ENCODE measurements around the gene ABCC9. TPM values are rescaled to one million over a fixed set of nuclear protein-coding genes. Genes with fewer than 3 reads are reported as not detected.
"Not testable (repeated sequence)": the region's sequence is repeated elsewhere in the genome, so short reads cannot be mapped to it uniquely, and the experiment has no call there.

ABCC9 gene
- polyA plus RNA-seq, 3 donors: 2.4 to 17.1 (median 11.7) TPM

DNA sequence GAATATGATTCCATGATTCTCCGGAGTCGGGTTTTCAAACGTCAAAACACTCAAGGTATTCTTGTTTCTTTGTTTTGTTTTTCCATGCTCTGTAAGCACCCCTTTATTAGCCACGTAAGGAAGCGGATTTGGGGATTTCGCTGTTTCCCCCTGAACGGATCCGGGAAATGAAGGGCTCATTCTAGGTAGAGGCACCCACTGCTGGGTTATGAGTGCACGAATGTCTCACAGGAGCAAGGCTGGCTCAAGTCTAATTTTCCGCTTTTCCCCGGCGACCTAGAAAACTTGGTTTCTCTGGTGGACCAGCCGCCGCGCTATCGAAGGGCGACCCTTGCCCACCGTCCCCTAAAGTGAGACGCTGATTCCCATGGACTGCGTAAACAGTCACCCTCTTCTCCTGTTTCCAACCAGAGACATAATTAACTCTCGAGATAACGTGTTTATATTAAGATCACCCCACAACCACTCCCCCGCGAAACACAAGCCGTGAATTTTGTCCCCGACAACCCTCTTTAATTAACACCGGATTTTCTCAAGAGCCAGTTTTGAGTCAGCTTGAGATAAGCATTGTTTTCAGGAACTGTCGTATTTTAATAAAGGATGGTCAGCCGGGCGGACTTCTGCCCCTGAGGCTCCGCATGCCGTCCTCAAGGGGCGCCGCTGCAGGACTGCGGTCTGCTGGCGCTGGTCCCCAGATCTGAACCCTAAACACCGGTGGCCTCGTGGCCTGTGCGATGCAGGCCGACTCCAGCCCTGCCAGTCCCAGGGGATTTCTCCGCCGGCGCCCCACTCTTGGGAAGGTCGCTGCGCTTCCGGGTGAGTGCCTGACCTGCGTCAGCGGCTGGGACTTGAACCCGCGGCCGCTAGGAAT is 515 bp upstream of the ABCC9 start:
- 2 to 3% (median 3%) methylated on average over 51 of the region's 51 CpGs for WGBS, 3 donors
- H3K27ac ChIP-seq (ENCODE audit: low read depth, low read length): no peak overlapping the region

DNA sequence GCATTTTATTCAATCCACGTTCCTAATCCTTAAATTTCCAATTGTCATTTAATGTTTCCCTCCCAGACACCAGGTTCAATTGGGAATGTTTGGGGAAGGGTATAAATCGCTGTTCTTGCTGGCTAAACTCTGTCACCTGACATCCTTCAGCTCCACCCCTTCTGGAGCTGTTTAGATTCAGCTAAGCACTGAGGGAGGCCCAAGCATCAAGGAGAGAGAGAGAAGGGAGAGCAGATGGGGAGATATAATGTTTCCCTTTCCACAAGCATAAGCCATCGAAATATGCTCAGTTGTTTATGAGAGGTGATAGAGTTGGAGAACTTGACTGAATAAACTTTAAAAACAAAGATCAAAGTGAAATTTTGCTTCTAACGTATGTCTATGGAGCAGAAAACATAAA is 1.8 kb downstream of the ABCC9 start:
- WGBS, 3 donors: 67 to 78% (median 70%) methylated on average over 4 of the region's 4 CpGs
- no peak overlapping the region for H3K27ac ChIP-seq (ENCODE audit: low read depth, low read length)

DNA sequence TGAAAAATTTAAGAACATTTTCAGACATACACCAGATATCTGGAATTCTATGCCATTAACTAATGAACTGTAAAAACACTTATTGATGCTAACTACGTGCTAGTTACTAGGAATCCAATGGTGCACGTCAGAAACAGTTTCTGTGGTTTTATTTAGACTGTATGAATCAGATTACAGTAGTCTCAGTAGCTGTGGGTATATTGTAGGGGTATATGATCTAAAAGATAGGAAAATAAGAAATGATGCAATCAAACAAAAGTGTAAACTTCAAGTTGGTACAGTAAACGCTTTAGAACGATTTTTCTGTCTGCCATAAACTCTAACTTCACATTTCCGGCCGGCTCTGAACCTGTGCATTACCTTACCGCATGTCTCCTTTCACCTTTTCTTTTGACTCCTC is 2.3 kb downstream of the ABCC9 start:
- 71 to 92% (median 81%) methylated on average over 7 of the region's 7 CpGs for WGBS, 3 donors

GRCh38 chr12:21934173-21934572 is 7.1 kb downstream of the ABCC9 start:
- WGBS, 3 donors: 87 to 92% (median 91%) methylated on average over 1 of the region's 1 CpG
- H3K27ac ChIP-seq (ENCODE audit: low read depth, low read length): no peak overlapping the region

More for the DNA sequence above, 2.3 kb downstream of the ABCC9 start:
- H3K27ac ChIP-seq (ENCODE audit: low read depth, low read length): no peak overlapping the region

- H3K27ac ChIP-seq (ENCODE audit: low read depth, low read length): no peak overlapping the region
- WGBS, 3 donors: 86 to 91% (median 89%) methylated on average over 4 of the region's 4 CpGs
Measured at GRCh38 chr12:21933656-21934055, 7.6 kb downstream of the ABCC9 start.

GRCh38 chr12:21929972-21930371 is 11.3 kb downstream of the ABCC9 start:
- not testable (repeated sequence) for H3K27ac ChIP-seq (ENCODE audit: low read depth, low read length)
- WGBS, 3 donors: 90 to 97% (median 97%) methylated on average over 1 of the region's 1 CpG

- 92 to 97% (median 93%) methylated on average over 3 of the region's 3 CpGs for WGBS, 3 donors
Measured at GRCh38 chr12:21925296-21925913, 15.8 kb downstream of the ABCC9 start.

GRCh38 chr12:21921436-21921835 is 19.8 kb downstream of the ABCC9 start:
- WGBS, 3 donors: 66 to 84% (median 72%) methylated on average over 1 of the region's 1 CpG
- H3K27ac ChIP-seq (ENCODE audit: low read depth, low read length): no peak overlapping the region

More at GRCh38 chr12:21925296-21925913, 15.8 kb downstream of the ABCC9 start:
- H3K27ac ChIP-seq (ENCODE audit: low read depth, low read length): no peak overlapping the region

GRCh38 chr12:21918456-21918855 is 22.8 kb downstream of the ABCC9 start:
- 57 to 87% (median 84%) methylated on average over 3 of the region's 3 CpGs for WGBS, 3 donors
- H3K27ac ChIP-seq (ENCODE audit: low read depth, low read length): no peak overlapping the region

DNA sequence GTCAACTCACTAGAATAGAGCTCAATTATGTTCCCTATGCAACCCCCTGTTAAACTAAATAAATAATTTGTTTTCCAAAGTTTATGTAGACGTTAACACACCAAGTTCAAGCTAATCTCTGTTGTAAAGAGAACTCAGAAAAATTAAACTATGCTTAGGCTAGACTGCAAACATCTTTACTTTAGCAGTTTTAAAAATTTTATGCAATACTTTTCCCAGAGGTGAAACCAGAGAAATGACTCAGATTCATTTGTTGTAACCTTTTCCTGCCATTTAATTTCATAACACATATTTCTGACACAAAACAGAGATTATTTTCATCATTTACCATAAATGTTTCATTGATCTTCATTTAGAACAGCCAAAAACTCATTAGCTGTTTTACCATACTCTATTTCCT is 27.4 kb downstream of the ABCC9 start:
- H3K27ac ChIP-seq (ENCODE audit: low read depth, low read length): no peak overlapping the region
- 54 to 63% (median 55%) methylated on average over 1 of the region's 1 CpG for WGBS, 3 donors

DNA sequence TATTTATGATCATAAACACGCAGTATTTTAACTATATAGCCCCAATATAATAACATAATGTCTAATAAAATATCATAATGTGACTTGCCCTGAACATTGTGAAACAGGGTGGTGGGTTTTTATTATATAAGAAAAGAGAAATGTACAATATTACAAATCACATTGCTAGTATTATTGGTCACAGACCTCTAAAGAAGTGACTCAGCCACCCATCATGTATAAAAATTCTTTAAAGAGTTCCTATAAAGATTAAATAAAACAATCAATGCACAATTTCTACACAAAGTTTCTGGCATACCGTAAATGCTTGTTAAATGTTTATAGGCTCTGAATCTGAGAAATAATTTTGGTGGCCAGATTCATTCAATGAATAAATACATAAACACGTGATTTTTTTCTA is 28.9 kb downstream of the ABCC9 start:
- H3K27ac ChIP-seq (ENCODE audit: low read depth, low read length): no peak overlapping the region
- WGBS, 3 donors: 82 to 84% (median 83%) methylated on average over 3 of the region's 3 CpGs

DNA sequence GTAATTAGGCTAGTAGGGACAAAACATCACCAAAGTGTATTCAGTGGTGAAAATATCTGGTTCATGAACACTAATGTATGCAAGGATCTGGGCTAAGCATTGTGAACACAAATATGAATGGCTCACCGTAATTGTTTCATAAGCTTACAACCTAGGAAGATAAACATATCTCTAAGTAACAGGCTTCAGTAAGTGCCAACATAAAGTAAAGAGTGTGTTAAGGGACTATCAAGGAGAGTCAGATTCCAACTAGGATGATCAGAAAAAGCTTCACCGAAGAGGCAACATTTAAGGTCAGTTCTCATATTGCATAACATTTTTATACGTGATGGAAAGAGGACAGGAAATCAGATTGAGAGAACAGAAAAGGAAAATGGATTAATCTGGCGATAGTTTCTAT is 29.4 kb downstream of the ABCC9 start:
- no peak overlapping the region for H3K27ac ChIP-seq (ENCODE audit: low read depth, low read length)
- WGBS, 3 donors: 70 to 81% (median 81%) methylated on average over 4 of the region's 4 CpGs

DNA sequence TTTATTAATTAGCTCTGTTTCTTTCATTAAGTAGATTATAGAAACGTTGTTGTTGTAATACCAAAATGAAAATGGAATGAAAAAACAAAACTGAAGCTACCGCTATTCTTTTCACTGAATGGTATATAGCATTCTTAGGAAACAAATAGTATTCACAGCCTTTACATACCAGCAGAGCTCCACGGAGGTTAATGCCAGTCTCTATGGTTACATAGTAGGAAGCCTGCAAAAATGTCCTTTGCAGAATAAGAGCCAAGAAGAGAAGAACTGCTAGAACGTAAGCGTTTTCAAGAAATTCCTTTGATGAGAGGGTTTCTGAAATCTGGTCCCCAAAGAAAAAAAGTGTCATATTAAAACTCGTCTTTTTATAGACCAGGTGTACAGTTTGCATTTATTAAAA is 30.6 kb downstream of the ABCC9 start:
- H3K27ac ChIP-seq (ENCODE audit: low read depth, low read length): no peak overlapping the region
- 70 to 74% (median 71%) methylated on average over 6 of the region's 6 CpGs for WGBS, 3 donors

GRCh38 chr12:21907948-21908837 is 33.0 kb downstream of the ABCC9 start:
- no peak overlapping the region for H3K27ac ChIP-seq (ENCODE audit: low read depth, low read length)
- WGBS, 3 donors: 79 to 88% (median 81%) methylated on average over 6 of the region's 6 CpGs

GRCh38 chr12:21906919-21907493 is 34.2 kb downstream of the ABCC9 start:
- H3K27ac ChIP-seq (ENCODE audit: low read depth, low read length): no peak overlapping the region
- 83 to 89% (median 89%) methylated on average over 5 of the region's 5 CpGs for WGBS, 3 donors

GRCh38 chr12:21899532-21899931 is 41.7 kb downstream of the ABCC9 start:
- H3K27ac ChIP-seq (ENCODE audit: low read depth, low read length): not testable (repeated sequence)
- WGBS, 3 donors: 77 to 84% (median 82%) methylated on average over 9 of the region's 9 CpGs

DNA sequence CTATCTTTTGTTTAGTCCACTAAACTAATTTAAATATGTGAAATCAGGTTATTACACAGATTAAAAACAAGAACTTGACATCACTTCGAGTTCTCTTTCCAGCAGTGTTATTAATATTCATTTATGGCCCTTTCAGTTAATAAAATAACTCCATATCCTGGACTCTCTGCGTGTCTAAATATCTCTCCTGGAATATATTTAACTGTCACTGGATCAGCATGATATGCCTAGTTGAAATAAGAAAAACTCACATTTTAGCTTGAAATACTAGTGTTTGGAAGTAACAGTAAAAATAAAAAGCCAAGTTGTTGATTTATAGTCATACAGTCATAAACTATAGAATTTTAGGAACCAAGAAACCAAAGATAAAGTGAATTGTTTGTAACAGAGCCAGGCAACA is 45.6 kb downstream of the ABCC9 start:
- WGBS, 3 donors: 70 to 84% (median 75%) methylated on average over 2 of the region's 2 CpGs
- H3K27ac ChIP-seq (ENCODE audit: low read depth, low read length): no peak overlapping the region

GRCh38 chr12:21894792-21895595 is 46.2 kb downstream of the ABCC9 start:
- H3K27ac ChIP-seq (ENCODE audit: low read depth, low read length): no peak overlapping the region
- WGBS, 3 donors: 67 to 70% (median 69%) methylated on average over 4 of the region's 4 CpGs
